ENCODE measurements around the gene MYO1D.

The MYO1D gene

DNA sequence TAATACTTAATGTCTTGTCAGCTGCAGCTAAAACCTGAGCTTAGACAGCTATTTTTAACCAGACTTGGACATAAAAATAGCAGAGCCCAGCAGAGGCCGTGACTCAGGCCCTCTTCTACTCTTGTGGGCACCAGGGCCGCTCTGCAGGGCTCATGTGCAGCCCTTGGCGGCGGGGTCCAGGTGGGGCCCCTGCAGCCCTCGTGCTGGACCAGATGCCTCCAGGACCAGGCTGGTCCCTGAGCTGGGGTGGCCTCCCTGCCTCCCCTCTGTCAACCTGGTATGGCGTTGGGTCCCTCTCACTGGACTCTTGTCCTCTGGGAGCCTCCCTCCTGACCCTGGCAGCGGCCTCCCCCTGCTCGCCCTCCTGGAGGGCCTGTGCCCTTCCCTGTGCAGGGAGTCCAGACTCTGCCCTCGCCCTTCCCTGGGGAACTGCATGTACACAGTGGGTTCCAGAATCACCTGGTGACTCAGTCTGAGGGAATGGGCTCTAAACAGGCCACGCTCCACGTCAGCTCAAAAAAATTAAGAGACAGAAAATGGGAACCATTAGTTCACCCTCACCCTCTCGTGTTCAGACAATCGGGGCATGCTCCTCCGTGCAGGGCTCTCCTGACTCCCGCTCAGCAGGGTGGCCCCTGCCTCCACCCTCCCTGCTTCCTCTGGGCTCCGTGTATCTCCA lies 380.4 kb downstream of the MYO1D start:
- FAIRE-seq: no peak

DNA sequence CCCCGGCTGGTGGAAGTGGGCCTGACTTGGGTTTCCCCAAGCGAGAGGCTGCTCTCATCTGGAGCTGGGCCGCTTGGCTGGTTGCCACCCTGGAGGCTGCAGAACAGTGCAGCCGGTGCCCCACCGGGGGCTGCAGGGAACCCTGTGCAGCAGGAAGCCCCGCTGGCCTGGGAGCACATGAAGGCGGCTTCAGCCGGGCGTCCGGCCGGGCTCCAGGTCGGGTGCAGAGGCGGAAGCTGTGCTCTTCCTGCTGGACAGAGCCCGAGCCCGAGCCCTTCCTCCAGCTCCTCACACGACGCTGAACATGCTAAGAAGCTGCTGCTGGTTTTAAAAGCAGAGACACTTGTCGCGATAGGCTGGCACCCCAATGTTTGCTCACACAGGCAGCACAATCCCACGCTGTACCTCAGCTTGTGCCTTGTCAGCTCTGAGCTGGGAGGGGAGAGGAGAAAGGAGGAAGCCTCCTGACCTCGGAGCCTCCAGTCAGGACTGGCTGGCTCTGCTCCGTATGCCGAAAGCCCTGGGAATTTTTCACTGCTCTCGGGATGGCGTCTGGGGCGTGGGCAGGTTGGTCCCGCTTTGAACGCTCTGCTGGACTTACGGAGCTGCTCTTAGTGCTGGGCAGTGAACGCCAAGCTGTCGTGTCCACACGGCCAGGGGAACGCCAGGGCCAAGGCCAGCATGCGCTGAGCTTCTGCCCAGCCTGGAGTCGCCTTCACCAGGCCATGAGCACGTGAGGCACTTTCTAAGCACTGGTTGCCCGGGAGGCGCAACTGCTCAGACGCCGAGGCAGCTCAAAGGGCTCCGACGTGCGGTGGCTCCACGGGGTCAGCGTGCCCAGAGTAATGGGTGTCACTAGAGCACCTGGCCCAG lies 381.3 kb downstream of the MYO1D start:
- FAIRE-seq: no peak

DNA sequence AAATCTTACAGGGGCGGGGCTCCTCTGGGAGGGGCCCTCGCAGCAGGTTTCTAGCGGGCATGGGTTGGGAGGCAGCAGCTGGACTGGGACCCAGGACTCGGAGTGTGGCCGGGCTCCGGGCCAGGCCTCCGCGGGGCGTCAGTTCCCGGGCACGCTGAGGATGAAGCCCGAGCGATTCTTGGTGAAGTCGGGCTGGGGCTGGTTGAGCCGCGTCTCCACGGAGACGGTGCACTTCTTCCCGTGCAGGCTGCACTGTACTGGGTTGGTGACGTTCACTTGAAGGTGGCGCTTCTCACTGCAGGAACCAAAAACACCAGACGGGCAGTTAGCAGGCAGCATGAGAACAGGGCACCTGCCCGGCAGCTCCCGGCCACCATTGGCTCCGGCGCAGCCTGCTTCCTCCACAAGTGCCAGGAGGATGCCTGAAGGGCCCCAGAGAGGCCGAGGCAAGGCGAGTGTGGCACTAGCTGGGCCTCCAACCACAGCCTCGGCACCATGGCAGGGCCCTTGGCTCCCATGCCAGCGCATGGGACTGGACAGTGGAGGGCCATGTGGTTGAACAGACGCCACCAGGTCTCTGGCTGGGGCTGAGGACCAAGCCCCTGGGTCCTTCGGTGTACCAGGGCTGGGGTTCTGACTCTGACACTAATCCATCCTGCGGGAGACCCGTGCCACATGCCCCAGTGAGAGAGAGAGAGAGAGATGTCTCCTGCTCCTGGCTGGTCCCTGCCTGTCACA lies 382.1 kb downstream of the MYO1D start:
- no peak for FAIRE-seq

DNA sequence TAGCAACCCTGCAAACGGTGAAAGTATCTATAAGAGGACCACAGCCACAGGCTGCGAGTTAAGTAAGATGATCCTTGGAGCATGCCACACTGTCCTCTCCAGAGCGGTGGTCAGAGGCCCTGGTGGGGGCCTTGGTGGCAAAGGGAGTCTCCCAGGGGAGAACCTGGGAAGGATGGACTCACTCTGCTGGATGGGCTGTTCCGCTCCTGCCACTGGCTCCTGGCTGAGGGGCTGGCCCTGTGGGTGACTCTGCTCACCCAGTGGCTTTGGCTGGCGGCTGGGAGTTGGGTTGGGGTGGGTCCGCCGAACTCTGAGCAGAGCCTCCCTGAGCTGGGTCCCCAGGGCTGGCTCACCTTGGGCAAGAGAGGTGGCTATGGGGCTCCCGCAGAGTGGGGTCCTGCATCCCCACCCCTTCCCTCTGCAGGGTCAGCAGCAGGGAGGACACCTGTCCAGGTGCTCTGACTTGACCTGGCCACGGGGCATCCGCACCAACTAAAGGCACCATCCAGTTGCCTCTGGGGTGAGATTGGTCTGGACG lies 382.9 kb downstream of the MYO1D start:
- FAIRE-seq: no peak

DNA sequence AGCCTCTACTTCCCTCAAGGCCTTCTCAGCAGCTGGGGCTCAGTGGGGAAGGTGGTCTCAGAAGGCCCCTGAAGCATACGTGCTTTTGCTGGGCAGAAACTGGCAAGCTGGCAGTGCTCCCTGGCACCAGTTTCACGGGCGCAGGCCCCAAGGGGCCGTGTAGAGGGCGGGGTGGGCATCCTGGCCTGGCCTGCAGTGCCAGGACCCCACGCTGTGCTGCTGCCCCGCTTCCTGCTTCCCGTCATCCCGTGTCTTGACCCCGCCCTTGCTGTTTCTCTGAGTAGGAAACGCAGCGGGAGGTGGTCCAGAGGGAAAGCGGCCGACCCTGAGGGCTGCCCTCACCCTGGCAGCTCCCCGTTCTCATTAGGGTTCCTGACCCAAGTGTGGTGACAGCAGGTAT lies 383.4 kb downstream of the MYO1D start:
- no peak for FAIRE-seq

DNA sequence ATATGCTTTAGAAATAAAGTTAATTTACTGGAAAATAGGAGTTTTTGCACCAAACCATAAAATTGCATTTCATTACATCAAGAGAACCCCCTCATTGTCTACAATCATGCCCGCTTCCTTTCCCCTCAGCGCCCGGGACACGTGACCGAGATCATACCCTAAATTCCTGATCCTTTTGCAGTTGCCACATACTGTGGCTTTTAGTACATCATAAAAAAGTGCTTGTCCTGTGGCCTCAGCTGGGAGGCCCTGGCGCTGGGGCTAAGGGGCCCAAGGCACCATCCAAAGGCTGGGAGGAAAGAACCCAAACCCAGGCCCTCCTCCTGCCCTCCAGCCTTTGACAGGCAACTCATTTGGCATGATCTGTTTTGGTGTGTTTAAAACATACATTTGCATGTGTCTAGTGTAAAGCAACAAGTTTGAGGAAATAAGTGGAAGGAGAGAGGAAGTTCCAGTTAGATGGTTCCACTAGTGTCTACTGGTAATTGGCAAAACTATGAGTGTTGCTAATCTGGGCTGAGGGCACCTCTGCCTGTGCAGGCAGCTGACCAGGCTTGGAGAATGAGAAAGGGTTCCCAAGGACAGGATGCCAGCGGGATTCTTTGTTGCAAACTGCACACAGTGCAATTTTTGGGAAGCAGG lies 384.2 kb downstream of the MYO1D start:
- FAIRE-seq: no peak

DNA sequence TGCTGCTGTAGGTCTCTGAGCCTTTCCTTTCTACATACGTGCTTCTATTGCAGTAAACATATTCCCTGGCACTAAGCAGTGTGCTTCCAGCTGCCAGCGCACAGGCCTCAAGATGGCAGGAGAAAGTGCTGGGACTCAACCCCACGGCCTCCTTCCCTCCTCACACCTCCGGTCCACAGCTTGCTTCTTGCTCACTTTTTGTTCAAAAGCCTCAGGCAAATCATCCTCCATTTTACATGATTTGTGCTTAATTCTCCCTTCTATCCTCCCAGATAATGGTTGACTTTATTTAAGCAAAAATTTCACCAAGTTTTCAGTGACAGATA lies 384.7 kb downstream of the MYO1D start:
- no peak for FAIRE-seq

DNA sequence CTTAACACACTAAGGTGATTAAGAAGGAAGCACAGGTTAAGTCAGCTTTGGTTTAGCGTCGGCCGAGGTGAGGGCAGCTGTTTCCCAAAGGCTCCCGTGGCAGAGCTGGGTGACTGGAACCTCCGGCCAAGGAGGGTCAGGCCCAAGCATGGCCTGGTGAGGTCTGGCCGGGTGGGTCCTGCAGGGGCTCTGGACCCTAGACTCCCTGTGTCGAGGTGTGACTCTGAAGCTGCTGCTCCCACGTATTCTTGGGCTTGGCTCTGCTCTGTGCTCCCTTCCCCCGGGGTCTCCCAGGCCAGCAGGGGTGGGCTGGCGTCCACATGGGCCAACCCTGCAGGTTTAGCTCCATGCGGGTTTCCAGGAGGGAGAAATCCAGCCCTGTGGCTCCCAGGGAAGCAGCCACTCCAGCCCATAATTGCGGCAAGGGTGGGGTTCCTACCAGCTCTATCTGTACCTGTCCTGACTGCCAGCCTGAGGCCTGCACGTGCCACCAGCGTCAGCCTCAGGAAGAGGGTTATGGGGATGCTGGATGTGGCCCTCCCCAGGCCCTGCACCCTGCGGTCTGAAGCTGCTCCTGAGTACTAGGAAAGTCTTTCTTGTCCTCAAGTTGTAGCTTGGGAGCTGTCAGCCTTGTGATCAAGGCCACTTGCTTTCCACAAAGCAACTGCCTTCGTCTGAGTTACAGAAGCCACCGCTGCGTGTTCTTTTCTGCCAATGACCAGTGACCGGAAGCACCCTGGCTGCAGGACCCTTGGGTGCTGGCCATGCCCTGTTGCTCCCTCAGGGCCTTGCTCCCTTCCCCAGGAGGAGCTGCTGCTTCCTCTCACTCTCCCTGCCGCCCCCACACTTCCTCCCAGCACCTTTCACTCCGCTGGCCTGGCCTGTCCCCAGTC lies 385.3 kb downstream of the MYO1D start:
- no peak for FAIRE-seq

DNA sequence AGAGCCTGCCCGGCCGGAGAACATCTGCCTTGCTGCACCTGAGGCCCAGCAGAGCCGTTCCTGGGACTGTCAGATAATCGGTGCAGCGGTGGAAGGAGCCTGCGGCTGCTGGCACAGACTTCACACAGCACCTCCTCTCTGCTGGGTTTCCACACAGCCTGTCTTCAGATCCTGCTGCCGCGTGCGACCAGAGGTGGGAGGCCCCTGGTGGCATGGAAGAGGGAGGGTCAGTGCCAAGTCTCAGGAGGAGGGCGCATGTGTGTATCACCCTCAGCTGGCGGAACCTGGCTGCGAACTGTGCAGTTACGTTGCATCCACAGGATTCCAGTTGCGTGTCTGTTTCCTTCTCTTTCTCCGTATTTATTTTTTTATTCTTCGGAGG lies 386.8 kb downstream of the MYO1D start:
- FAIRE-seq: no peak

DNA sequence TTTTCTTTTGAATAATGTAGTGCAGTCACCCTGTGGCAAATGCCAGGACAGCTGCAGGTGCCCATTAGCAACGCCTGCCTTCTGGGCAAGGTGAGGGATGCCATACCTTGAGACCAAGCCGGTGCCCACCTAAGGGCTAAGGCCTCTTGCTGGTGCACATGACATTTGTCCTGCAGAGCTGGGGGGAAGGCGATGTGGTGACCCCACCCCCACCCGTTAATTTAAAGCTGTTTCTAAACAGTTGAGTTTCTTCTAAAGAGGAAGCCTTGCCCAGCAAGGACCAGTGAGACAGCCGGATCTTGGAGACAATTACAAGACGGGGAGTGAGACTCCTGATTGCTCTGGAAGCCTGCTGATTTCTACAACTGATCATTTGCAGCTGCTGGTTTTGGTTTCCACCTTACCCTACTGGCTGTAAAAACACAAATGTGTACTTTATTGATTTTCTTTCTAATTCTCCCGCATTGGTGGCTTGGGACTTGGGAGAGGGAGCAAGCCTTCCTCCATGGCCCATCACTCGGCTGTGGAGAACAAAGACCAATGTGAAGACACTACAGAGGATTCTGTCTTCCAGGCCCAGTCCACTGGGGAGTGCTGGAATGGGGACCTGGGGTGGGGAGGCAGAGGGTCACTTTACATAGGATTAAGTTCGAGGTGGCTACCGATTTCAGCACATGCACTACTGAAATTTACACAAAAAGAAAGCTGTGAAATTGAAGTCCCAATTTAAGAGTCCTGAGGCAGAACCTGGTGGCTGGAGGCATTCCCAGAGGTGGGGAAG lies 387.4 kb downstream of the MYO1D start:
- no peak for FAIRE-seq

DNA sequence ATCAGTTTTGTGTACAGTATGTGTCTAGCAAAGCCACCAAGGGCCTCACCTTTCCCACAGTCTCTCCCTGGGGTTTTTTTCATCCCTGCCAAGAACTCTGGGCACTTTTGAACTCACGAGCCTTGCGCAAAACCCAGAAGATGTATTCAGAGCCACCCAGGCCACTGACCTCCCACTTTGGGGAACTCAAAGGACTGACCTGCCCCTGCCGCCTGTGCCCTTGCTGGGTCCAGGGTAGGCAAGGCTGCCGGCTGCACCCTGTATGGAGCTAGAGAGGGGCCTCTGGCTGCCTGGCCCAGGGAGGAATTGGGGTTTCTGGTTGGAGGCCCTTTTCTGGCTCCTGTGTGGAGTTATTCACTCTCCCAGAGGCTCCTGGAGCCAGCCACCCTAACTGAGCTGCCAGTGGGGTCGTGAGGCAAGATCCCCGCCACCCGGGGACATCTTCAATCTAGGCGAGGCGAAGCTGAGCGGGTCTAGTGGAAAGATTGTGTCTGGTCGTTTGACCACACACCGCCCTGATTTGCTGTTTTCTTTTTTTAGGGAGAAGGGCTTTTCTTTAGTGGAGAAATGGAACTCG lies 388.2 kb downstream of the MYO1D start:
- no peak for FAIRE-seq

DNA sequence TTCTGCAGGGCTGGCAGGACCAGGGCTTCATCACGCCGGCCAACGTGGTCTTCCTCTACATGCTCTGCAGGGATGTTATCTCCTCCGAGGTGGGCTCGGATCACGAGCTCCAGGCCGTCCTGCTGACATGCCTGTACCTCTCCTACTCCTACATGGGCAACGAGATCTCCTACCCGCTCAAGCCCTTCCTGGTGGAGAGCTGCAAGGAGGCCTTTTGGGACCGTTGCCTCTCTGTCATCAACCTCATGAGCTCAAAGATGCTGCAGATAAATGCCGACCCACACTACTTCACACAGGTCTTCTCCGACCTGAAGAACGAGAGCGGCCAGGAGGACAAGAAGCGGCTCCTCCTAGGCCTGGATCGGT lies 388.8 kb downstream of the MYO1D start:
- FAIRE-seq: no peak

DNA sequence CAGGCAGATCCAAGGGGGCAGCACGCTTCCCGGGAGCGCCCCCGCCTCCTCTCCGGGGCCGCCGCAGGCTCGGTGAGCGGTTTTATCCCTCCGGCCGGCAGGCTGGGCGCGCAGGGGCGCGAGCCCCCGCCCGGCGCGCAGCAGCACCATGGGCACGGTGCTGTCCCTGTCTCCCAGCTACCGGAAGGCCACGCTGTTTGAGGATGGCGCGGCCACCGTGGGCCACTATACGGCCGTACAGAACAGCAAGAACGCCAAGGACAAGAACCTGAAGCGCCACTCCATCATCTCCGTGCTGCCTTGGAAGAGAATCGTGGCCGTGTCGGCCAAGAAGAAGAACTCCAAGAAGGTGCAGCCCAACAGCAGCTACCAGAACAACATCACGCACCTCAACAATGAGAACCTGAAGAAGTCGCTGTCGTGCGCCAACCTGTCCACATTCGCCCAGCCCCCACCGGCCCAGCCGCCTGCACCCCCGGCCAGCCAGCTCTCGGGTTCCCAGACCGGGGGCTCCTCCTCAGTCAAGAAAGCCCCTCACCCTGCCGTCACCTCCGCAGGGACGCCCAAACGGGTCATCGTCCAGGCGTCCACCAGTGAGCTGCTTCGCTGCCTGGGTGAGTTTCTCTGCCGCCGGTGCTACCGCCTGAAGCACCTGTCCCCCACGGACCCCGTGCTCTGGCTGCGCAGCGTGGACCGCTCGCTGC lies 389.3 kb downstream of the MYO1D start:
- no peak for FAIRE-seq

DNA sequence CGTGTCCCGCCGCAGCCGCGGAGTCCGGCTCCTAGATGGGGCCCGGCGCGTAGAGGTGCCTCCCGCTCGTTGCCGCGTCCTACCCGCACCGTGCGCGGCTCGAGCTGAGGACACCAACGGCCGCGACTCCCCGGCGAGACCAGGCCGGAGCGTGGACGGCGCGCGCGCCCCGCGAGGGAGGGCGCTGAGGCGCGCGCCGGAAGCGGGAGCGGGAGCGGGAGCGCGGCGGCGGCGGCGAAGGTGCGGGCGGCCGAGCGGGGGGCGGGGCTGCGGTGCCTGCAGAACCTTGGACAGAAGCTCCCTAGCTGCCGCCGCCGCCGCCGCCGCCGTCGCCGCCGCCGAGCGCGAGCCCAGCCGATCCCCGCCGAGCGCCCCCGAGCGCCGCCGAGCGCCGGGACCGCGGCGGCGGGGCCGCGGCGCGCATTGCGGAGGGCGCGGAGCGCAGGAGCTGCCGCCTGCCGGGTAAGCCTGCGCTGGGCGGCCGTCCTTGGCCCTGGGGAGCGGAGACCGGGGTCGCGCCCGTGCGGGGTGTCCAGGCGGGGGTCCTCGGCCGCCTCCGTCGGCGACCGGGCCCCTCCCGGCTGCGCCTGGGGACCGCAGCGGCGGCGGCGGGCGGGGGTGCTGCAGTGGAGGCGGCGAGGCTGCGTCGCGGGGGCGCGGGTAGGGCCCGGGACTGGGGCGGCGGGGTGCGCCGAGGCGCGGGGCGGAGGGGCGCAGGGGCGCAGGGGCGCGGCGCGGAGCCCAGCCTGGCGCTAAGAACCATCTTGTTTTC lies 390.0 kb downstream of the MYO1D start, which contains the start of gene CDK5R1:
TSS of gene CDK5R1 (plus strand) at position 293 of the 772 bp plus-strand sequence. CDS start 628 bp downstream, outside the sequence.
- FAIRE-seq: no peak

DNA sequence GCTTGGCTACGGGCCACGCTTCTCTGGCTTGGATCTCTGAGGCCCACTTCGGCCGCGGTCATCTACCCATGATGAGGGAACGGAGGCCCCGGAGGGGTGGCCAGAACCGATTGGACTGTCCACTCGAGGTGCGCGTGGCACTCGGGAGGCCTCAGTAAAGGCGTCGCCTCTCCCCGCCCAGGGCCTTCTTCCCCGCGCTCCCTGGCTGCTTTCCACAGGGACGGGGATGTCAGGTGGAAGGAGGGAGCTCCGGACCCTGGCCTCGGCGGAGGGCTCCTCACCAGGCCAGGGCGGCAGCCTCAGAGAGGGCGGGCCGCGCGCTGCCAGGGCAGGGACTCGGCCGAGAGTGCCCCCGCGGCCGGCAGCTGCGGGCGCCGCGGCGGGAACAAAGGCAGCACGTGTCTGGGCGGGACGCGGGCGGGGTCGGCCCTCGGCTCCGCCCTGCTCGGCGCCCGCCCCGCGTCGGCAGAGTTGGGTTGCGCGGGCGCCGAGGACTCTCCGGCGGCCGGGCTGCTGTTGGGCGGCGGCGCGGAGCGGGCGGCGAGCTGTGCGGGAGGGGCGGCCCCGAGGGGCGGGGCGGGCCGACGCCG lies 390.7 kb downstream of the MYO1D start:
- no peak for FAIRE-seq

DNA sequence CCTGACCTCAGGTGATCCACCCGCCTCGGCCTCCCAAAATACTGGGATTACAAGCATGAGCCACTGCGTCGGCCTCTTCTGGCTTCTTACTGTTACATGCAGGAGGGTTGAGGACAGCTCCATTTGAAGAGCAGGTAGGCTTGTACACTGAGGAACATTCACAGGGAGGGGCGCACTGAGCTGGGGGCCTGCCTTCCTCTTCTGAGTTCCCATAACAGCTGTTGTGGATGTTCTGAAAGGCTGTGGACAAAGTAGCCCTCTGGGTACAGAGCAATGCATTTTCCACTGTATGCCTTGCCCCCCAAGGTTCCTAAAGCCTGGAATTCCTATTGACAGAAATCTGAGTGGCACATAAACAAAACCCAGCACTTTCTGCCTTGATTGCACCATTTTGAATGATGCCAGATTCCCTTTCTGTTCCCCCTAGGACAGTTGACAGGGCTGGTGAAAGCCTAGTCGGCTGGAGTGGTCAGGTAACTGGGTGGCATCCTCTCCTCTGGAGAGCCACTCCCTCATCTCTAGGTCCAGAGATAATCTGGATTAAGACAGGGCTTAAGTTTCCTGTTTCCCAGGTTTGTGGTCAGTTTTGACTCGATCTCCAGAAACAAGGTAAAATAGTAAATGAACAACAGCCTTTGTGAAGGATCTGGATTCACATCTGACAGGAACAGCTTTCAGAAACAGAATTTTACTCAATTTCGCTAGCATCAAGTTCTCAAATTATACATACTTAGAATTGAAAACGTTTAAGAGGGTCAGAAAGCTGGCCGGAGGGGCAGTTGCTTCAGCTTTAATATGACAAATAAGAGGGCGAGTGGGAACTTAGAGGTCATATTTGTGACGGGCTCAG lies 391.4 kb downstream of the MYO1D start:
- no peak for FAIRE-seq

DNA sequence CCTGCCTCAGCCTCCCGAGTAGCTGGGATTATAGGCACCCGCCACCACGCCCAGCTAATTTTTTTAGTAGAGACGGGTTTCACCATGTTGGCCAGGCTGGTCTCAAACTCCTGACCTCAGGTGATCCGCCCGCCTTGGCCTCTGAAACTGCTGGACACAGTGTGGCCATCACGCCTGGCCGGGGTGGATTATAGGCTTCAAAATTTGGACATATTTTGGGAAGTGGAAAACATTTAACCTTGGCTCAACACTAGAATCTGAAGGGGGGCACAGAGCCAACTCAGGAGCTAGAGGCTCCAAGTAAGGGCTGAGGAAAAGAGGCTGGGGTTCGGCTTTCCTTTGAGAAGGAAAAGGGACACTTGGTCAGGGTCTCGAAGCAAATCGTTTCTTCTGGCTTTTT lies 392.3 kb downstream of the MYO1D start:
- FAIRE-seq: no peak

DNA sequence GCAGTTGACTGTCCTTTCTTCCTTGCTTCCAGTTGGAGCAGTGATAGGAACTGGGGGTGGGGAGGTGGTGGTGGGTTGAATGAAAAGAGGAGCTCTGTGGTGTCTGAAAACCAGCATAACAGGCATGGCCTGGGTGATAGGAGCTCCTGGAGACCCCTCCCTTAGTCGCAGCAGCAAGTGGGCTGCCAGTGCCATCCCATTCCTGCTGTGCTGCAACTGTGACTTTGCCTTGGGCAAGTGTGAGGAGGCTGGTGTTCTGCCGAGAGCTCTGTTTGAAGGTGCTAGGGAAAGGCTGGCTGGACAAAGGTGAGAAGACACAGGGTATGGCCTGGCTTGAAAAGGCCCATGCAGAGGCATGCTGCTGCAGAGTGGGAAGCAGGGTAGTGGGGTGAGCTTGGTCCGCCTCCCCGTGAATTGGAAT lies 392.9 kb downstream of the MYO1D start:
- FAIRE-seq: no peak

All from G401.6 (cell line).